HG02759 (cell line): ENCODE measurements around the gene EXOC5.
"Not testable (repeated sequence)": the region's sequence is repeated elsewhere in the genome, so short reads cannot be mapped to it uniquely, and the experiment has no call there.

ENCODE experiments used
- ATAC-seq: cut with Tn5 transposase; IDR thresholded peaks from one replicate; pipeline ENCODE4 v1.9.1; 2021; ENCODE audit warnings: mild to moderate bottlenecking, moderate library complexity; ENCODE audit not compliant: unreplicated experiment

EXOC5 gene

DNA sequence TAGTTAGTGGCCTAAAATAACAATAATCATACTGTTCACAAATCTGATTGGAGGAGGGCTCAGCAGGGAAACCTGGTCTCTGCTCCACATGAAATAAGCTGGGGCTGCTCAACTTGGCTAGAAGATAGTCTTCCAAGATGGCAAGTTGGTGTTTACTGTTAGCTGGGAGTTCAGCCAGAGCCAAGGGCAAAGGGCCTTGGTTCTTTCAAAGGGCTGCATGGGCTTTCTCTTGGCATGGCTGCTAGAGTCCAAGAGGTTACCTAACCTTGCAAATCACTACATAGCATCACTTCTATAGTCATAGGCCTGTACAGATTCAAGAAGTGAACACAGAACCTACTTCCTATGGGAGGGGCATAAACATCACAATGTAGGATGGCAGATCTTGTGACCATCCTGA lies 7.1 kb downstream of the EXOC5 start:
- no peak for ATAC-seq

GRCh38 chr14:57259672-57260071 lies 9.0 kb downstream of the EXOC5 start:
- ATAC-seq: no peak

GRCh38 chr14:57258221-57258620 lies 10.5 kb downstream of the EXOC5 start:
- ATAC-seq: not testable (repeated sequence)

DNA sequence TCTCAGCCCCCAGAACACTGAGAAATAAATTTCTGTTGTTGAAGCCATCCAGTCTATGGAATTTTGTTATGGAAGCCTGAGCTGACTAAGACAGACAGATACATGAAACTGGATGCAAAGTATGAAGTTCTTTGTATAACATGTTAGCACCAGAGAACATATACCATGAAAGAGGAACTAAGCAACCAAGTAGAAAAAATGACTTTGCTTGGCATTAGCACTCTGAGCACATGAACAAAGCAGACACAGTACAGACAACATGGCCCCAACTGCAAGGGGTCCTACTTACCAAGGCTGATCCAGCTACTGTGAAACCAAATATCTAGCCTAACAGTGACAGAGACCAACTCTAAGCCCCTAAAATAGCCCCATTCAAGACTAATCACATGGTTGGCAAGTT lies 13.8 kb downstream of the EXOC5 start:
- ATAC-seq: no peak

GRCh38 chr14:57246933-57247657 lies 21.6 kb downstream of the EXOC5 start:
- no peak for ATAC-seq

- ATAC-seq: no peak
Measured at GRCh38 chr14:57245941-57246340, 22.8 kb downstream of the EXOC5 start.

DNA sequence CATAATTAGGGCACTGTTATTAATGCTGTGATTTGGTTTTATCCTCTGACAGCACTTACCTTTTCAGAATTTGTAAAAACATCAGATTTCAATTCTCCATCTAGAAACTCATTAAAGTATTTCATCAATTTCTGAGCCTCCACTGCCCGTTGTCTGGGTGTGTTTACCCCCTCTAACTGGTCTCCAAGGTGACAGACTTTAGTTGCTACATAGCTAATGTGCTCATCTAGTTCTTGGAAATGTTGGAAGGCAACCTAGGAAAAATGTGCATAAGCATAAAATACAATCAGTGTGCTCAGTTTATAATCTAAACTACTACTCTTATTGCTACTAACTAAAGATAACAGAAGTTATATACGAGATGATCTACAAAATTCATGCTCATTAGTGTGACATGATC lies 24.6 kb downstream of the EXOC5 start:
- ATAC-seq: no peak

DNA sequence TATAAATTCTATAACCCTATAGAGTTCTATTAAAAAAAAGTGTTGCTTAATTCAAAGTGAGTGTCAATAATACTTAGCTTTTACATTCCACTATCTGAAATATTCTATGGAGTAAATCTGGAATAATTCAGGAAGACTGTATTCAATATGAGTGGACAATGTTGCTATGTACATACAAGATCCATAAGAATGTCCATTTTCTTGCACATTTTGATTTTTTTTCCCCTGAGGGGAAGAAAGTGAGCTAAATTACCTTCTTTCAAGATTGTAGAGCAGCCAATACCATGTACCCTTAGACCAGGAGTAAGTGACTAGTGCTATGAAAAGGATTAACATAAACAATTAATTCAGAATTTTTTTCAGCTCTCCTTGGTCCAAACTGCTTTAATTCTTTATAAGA lies 25.4 kb downstream of the EXOC5 start:
- no peak for ATAC-seq

DNA sequence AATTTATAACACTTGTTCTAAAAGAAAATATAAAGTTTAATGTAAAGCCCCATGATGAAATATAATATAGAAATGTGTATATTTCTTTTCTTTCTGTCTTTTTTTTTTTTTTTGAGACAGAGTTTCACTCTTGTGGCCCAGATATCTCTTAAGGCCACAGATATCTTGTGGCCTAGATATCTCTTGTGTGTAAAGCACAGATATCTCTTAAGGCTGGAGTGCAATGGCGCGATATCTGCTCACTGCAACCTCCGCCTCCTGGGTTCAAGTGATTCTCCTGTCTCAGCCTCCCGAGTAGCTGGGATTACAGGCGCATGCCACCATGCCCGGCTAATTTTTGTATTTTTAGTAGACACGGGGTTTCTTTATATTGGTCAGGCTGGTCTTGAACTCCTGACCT lies 28.6 kb downstream of the EXOC5 start:
- not testable (repeated sequence) for ATAC-seq

DNA sequence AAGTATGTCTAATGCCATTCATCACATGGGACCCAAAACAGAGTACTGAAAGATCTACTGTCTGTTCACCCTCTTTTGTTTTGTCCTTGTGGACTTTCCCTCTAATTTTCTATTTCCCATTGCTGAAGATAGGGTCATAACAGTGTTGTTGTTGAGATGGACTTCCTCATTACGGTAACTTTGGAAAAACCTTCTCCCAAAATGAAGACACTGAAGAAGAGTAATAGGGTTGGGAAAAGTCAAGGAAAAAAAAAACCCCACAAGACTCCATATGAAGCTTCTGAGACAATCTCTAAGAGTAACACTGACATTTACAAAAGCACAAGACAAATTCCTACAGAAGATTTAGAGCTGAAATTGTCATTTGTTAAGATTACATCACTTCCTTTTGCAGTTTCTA lies 36.7 kb downstream of the EXOC5 start:
- ATAC-seq: no peak

- not testable (repeated sequence) for ATAC-seq
Measured at GRCh38 chr14:57228320-57228719, 40.4 kb downstream of the EXOC5 start.

GRCh38 chr14:57227083-57227482 lies 41.6 kb downstream of the EXOC5 start:
- ATAC-seq: no peak

GRCh38 chr14:57221931-57222330 lies 46.8 kb downstream of the EXOC5 start:
- no peak for ATAC-seq

- no peak for ATAC-seq
Measured at GRCh38 chr14:57212919-57213318, 55.8 kb downstream of the EXOC5 start.

DNA sequence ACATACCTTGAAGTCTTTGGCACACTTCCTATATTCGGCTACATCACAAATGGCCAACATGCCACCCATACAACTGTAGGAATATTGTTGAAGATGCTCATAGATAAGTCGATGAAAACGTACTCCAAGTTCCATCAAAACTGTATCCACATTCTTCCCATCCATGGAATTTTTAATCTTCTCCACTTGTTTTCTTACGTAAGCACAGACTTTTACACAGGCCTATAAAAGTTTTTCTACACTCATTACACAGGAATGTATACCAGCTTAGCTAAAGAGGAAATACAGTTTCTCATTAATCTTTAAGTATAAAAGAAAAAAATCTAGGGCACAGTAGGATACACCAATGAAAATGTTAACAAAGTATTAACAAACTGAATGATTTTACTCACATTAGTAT lies 59.1 kb downstream of the EXOC5 start:
- ATAC-seq: no peak

DNA sequence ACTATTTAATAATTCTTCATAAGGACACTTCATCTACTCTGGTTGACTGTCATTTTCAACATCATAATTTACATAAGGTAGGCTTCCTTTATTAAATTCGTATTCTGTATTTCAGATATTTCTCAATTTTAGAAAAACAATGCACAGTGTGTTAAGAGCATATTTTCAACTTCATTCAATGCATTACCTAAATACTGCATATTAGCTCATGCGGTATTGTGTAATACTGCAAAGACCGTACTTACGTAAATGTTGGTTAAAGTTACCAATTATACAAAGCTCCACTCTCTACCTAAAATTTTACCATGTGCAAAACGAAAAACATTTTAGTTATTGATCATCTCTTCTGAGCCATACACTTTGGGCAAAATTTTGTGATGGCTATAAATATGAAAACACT lies 62.8 kb downstream of the EXOC5 start:
- no peak for ATAC-seq

DNA sequence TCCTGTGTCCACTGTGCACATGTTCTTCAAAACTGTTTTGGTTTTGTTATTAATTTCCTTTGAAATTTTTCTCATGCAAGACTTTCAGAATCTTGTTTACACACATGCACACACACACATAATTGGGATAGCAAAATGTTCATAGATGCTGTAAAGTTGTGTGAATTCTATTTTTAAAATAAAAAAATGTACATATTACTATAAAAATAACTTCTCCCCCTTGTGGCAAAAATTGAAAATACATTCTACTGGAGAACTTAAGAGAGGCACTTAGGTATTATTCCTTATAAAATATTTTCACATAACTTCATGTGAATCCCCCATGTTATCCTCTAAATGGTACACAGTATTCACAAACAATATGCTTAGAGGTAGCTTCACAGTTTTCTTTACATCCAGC lies 66.0 kb downstream of the EXOC5 start:
- ATAC-seq: not testable (repeated sequence)

GRCh38 chr14:57199921-57200320 lies 68.8 kb downstream of the EXOC5 start:
- no peak for ATAC-seq

- no peak for ATAC-seq
Measured at GRCh38 chr14:57189070-57189469, 79.6 kb downstream of the EXOC5 start.

DNA sequence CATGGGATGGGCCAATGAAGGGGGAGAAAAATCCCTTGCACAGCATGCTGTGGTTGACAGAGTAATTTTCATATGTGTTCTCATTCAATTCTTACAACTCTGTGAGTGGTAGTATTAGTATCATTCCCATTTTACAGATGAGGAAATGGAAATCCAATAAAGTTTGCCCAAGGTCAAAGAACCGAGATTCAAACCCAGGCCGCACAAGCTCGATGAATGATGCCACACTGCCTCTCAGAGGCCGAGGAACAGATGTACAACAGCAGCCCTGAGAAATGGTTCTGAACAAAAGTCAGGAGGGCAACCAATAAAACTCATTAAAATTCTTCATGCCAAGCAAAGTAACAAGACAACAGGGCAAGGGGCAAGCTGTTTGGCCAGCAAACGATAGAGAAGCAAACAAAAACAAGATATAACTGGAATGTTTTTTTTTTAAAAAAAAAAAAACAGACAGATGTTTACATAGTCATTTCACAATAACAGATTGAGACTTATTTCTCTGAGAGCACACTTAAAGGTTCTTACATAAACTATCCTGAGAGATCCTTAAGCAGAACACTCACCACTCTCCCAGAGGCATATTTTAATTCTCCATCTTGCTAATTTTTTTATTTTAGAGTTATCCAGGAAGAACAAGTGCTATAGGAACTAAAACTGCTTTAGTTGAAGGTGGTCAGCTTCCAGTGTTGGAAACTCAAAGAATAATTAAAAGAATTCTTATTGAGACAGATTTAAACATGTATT lies 85.8 kb downstream of the EXOC5 start:
- ATAC-seq: no peak

GRCh38 chr14:57179273-57179672 lies 89.4 kb downstream of the EXOC5 start:
- ATAC-seq: no peak

GRCh38 chr14:57174466-57174865 lies 94.2 kb downstream of the EXOC5 start:
- no peak for ATAC-seq

- ATAC-seq: no peak
Measured at GRCh38 chr14:57171903-57172302, 96.8 kb downstream of the EXOC5 start.
